SH-SY5Y (cell line): ENCODE data around the gene RCAN1.

Experiments
- GATA2 ChIP-seq: IDR thresholded peaks from 2 replicates; pipeline ENCODE4 v1.6.1; 2011; ENCODE audit warnings: mild to moderate bottlenecking, low read depth, low read length
- GATA3 ChIP-seq: IDR thresholded peaks from 2 replicates; pipeline ENCODE4 v1.6.1; 2011; ENCODE audit warnings: low read depth, mild to moderate bottlenecking, low read length, moderate library complexity

RCAN1 gene

DNA sequence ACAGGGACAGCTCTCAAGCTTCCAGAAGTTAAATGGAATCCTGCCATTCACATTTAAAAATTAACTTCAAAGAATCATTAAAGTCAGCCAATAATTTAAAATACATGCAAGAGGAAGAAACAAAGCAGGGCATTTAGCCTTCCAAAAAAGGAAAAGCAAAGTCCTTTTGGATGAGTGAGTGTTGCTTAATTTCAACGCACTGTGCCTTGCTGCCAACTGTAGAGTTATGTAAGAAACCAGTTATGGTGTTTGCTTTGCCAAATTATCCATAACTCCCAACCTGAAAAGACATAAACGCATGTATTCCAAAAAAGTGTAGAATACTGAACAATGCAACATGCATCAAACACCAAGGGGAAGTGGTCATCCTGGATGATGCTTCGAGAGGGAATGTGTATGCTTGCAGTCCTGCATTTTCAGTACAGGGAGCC, 86.8 kb downstream of the RCAN1 start:
- TF ChIP-seq GATA2 (no peak), GATA3 (no peak)

DNA sequence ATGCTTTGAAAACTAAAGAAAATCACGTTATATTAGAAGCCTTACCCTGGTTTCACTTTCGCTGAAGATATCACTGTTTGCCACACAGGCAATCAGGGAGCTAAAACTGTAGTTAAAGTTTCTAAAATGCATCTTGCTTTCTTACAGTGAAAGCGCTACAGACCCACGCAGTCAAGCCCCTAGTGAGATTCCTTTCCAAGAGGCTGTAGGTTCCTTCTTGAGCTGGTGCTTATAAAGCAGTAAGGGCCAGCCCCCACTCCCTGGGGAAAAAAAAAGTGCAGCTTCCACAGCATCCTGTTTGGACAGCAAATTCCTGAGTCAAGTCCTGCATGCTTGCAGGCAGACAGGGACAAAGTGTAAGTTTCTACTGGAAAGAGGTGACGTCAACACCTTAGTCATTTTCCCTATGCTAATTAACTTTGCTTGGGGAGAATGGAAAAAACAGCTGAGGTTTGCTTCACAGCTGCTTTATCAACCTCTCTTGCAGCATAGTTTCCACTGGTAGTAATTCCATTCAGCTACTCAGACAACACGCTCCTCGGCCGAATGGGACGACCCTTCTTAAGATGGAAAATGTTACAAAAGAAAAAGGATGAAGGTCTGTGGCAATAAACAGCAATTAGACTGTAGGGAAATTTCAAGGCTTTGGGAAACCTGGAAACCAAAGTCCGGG, 88.2 kb downstream of the RCAN1 start:
- TF ChIP-seq GATA2, result no peak
- TF ChIP-seq GATA3, result no peak

DNA sequence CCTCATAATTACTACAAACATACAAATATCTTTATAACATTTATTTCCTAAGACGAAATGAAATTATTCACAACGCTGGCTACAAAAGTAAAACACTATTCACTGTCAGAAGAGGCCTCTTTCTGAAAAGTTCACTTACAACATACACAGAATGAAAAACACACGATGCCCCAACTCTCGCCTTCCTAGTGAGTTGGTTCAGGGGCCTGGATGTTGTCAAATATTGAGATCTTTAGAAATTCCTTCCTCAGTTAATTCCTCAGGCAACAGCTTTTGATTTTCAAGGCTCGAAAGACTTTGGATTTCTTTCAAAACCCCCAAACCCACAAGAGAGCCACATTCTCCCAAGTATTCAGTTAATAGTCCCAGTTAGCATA, 88.7 kb downstream of the RCAN1 start:
- TF ChIP-seq GATA3, result no peak
- TF ChIP-seq GATA2, result no peak

DNA sequence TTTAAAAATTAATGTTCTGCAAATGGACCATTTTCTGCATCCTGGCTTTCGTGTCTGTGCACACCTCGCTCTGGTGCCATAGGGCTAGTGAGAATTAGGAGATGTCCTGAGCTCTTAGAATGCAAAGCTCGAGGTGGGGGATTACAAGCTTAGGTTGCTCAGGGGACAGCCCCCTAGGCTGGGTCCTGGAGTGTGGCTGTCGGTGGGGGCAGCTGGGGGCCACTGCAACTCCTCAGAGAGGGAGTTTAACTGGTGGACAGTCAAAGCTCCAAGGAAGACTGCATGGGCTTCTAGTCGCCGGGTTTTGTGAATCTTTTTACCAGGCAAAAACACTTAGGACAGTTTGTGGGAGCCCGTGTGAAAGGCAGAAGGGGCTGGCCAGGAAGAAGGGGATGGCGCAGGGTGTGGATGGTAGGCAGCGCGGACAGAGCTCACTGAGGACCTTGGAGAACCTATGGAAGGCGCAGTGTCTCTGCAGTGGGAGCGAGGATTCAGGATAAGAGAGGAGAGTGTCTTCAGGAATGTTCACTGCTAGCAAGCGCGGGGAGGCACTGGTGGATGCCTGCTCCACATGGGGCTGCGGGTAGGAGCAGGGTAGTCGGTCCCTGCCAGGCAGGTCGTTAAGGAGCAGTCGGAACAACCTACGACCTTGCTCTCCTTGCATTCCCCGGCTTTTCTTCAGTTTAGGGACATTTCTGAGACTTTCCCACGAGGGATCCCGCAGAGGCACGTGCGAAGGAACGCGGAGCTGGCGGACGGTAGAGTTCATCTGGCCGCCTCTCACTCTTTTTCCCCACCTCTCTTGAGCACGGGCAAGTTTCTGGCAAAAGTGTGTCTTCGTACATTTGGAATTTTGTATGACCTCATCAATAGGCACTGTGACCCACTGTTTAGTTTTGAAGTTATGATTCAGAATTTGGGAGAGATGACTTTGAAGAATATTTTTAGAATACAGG, 90.0 kb downstream of the RCAN1 start:
- TF ChIP-seq GATA2 (no peak), GATA3 (no peak)

DNA sequence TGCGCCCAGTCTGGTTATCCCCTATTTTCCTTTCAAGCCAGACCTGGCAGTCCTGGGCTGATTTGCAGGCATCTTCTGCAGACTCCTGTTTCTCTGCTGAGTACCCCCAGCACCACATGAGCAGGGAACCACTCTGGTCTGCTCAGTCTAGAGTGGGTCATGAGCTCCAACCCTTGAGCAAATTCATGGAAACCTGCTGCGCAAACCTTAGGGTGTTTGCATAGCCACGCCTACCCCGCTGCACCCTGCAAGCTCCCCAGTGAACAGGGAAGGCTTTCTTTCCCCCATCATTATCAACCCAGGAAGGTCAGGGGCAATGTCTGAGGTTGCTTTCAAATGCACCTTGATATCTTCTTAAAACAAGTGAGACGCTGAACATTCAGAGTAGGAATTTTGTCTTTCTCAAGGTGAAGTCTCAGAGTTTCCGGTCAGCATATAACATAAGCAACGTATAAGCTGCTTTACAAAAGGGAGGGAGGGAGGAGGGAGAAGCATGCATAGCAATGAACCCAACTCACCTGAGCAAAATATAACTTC, 91.8 kb downstream of the RCAN1 start:
- TF ChIP-seq GATA2 (no peak), GATA3 (no peak)

DNA sequence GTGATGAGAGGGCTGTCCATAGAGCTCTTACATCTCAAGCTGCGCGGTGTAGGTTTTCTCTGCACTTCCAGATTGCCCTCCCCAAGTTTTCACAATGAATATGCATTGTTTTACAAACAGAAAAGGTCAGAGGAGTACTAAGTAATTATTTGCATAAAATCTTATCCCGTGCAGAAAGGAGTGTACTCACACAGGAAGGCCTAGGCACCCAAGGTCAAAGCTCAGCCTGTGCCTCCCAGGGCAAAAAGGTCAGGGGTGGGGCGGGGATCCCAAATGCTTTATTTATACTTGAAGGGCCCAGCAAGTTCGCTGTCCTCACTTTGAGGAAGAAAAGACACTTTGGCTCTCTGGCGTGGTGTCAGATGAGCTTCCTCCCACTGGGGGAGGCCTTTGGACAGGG, 92.6 kb downstream of the RCAN1 start:
- TF ChIP-seq GATA2, result no peak
- no peak for TF ChIP-seq GATA3

DNA sequence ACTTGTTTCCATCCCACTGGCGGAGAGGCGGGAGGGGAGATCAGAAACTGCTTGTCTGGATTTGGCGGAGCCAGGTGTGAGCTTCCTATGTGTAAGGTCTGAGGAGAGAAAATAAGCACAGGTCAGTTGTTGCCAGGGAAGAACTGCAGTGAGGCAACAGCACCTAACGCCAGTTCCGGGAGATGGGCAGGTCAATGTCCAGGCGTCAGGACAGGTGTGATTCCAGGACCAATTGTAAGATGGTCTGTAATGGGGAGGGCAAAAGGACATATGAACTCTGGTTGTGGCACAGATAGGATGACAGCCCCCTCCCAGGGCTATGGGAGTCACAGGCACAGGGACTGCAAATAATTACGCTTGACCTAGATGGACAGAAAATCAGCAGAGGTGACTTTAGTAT, 93.4 kb downstream of the RCAN1 start:
- TF ChIP-seq GATA2 (no peak), GATA3 (no peak)

DNA sequence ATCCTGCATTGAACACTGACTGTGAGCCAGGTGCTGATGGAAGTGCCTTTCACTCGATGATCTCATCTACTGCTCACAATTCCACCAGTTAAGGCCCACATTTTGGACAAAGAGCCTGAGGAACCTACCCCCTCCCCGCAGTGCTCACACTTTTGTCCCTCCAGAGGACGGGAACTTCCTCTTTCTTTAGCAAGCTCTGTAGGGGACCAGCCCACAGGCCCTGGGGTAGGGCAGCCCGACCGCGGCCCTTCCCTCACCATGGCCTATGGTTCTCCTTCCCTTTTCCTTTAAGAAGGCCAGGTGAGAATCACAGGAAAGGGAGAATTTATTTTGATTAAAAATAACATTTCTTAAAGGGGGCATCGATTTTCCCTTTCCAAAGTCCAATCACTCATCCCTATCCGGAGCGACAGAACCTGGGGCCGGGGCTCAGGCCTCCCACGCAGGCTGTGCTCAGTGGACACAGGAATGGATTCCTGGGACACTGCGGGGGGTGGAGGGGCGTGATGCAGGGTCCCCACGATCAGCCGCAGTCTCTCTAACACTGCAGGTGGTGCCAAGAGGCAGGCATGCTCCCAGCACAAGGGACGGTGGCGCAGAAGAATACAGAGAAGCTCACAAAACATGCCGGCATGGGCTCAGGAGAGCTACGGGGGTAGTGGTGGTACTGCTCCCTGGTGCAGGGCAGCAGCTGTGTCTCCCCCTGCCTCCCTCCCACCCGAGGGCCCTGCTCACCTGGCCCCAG, 94.0 kb downstream of the RCAN1 start:
- no peak for TF ChIP-seq GATA3
- no peak for TF ChIP-seq GATA2

DNA sequence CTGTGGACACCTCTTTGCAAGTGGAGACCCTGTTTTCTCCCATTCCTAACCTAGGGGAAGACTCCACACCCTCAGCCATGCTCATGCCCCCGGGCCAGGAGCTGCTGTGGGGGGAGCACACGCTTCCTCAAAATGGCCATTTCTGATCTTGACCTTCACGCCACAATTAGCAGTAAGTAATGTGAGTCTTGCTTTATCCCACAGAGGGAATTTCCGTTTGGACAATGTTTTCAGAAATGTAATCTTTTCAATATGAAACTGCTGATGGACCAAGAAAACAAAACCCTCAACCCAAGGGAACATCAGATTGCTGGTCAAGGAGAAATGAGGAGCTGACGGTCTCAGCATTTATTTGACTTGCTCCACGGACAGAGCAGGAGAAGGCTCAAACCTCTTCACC, 94.6 kb downstream of the RCAN1 start:
- TF ChIP-seq GATA2 (no peak), GATA3 (no peak)

DNA sequence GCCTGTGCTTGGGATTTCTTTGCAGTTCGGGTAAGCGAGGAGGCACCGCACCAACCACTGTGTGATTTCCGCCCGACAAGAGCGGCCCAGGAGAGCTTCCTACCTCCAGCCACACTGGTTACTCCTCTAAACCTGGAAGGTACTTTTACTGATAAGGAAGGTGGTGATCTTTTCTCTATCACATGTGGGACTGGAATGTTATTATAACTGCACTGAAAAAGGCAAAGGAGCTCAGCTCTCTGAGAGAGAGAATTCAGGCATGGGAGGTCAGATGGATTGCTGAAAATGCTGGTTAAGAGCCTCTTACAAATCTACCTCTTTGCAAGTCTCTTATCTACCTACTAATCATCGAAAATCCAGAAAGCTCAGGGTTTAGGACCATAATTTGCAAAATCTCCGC, 95.2 kb downstream of the RCAN1 start:
- TF ChIP-seq GATA3, result no peak
- TF ChIP-seq GATA2, result no peak

DNA sequence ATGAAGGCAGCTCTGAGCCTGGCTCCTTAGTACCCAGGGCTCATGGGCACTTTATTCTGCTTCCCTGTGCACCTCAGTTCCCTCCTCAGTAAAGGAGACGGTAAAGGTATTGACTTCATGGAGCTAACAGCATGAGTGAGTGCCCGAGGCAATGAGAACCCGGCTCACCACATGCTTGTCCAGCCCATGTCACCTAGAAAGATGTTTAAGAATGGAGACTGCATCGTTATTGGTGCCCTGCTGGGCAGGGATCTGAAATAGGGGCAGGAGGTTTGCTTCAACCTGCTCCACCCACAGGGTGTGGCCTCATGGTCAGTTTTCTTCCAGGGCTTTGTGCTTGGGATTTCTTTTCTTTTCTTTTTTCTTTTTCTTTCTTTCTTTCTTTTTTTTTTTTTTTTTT, 95.9 kb downstream of the RCAN1 start:
- no peak for TF ChIP-seq GATA3
- no peak for TF ChIP-seq GATA2

DNA sequence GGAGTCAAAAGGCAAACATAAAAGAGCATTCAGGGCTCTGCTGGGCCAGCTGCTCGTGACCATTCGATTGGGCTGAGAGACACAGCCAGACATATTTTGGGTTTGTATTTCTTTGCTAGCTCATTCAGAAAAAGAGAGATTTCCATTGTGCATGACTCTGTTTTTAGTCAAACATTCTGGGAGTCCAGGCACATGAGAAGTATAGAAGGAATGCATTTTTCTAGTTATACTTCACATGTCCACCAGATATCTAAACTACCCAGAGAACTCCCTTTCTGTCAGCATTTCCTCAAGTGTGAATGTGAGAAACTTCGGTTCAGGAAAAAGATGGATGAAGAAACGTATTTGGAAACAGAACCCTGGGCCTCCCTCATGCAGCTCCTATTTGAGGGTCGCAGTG, 96.6 kb downstream of the RCAN1 start:
- TF ChIP-seq GATA2 (no peak), GATA3 (no peak)

DNA sequence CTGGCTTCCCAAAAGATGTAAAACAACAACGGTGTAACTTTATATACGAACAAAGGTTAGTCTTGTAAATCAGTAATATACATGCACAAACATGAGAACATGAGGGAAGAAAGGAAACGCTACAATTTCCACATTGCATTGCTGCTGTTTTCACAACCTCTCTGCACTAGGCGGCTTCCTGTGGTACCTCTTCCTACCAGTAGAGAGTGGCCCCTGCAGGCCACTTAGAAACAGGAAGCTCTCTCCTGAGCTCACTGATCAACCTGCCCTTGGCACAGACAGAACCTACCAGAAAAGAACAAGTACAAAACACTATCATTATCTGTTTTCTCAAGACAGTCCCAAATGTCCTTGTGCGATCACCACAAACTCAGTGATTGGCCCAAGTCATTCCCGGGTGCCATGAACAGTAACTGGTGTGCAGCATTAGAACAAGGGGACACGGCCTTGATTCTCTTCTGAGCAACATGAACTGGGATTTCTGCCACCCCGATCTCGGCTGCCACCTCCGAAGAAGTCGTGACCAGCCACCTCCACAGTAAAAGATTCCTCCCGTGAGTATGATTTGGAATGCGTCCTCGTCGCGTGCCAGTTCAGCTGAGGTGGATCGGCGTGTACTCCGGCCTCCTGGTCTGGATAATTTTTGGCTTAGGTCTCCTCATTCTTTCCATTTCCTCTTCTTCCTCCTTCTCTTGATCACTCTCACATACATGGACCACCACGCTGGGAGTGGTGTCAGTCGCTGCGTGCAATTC, 97.2 kb downstream of the RCAN1 start:
- TF ChIP-seq GATA2 (no peak), GATA3 (no peak)
